ENCODE results near the gene MYOM3.
"Not testable (repeated sequence)": the region's sequence is repeated elsewhere in the genome, so short reads cannot be mapped to it uniquely, and the experiment has no call there.

Gene MYOM3

GRCh38 chr1:24020025-24020424, 91.9 kb downstream of the MYOM3 start:
- TF ChIP-seq CTCF (IDR thresholded peaks at IDR 0.05; ENCODE audit: insufficient read depth, missing control alignments), result no peak
- FAIRE-seq (no peak), DNase-seq (ENCODE audit: insufficient read length, low spot score) (no peak)

DNA sequence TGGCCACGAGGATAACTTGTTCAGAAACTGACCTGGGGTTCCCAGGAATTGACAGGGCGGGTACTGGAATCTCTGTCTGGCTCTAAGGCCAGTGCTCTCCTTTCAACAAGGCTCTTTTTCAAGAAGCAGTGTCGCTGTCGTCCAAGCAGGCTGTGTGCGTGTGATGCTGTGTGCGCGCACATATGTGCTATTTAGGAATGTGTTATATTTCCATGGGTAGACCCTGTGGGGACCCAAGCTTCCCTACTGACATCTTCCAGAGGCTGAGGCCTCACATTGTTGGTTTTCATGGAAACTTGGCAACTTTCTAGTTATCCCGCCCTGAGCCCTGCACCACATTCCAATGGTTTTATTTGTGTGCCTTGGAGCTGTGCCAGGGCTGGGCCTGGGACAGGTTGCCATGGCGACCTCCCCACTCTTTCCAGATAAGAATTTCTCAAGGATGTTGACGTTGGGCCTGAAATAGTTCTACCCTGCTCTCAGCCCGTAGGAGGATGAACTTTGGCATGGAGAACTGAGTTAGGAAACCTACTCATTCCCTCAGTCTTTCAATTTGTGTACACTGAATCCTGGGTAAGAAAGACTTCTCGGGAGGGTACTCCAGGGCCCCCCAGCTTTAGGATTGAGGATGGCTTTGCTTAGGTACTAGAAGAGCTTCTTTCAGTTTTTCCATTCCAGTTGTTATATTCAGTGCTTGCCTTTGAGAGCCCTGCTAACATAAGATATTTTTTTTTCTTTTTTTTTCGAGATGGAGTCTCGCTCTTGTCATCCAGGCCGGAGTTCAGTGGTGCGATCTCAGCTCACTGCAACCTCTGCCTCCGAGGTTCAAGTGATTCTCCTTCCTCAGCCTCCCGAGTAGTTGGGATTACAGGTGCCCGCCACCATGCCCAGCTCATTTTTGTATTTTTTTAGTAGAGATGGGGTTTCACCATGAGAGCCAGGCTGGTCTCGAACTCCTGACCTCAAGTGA, 93.0 kb downstream of the MYOM3 start:
- no peak for DNase-seq (ENCODE audit: insufficient read length, low spot score)

DNA sequence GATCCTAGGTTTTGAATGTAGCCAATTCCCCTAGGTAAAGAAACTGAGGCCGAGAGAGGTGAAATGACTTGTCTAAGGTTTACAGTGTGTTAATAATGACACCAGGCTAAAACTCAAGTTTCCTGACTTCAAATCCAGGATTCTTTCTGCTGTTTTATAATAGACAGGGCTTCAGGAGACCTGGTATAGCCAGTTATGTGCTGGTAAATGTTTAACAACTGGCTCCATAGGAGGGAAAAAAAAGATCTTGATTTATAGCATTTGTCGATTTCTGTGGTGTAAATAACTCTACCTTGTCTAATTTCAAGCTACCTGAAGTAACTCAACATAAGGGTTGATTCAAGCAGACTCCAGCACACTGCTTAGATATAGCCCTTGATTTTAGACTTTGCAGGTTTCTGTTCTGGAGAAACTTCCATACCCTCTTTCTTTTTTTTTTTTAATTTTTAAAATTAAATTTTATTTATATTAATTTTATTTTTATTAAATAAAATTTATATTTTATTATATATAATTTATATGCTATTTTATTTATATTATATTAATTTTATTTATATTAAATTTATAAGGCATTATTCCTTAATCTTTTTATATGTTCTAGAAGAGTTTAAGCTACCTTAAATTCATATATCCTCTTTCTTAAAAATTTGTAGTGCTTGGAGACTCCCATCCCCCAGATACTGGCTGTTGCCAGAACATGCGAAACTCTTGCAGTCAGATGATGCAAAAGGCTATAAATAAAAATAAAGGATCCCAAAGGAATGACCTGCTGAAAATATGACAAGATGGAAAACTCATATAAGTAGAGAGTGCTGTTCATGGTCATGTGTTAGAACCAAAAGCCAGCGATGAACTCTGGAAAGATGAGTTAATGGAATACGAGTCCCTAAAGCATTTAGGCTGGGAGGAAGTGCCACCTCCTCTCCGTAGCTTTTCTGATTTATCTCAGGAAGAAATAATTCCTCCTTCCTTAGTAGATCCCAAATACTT, 96.4 kb downstream of the MYOM3 start:
- TF ChIP-seq CTCF (IDR thresholded peaks at IDR 0.05; ENCODE audit: insufficient read depth, missing control alignments), result no peak
- no peak for DNase-seq (ENCODE audit: insufficient read length, low spot score)
- no peak for FAIRE-seq

More for the DNA sequence above, 93.0 kb downstream of the MYOM3 start:
- TF ChIP-seq CTCF (IDR thresholded peaks at IDR 0.05; ENCODE audit: insufficient read depth, missing control alignments), result no peak
- FAIRE-seq, result no peak

DNA sequence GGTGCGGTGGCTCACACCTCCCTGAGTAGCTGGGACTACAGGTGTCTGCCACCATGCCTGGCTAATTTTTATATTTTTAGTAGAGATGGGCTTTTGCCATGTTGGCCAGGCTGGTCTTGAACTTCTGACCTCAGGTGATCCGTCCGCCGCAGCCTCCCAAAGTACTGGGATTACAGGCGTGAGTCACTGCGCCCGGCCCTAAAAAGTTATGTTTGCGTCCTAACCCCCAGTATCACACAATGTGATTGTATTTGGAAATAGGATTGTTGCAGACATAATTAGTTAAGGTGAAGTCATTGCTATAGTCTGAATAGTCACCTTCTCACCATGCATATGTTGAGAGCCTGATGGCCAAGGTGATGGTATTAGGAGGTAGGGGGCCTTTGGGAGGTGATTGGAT, 99.1 kb downstream of the MYOM3 start:
- not testable (repeated sequence) for DNase-seq (ENCODE audit: insufficient read length, low spot score); FAIRE-seq

DNA sequence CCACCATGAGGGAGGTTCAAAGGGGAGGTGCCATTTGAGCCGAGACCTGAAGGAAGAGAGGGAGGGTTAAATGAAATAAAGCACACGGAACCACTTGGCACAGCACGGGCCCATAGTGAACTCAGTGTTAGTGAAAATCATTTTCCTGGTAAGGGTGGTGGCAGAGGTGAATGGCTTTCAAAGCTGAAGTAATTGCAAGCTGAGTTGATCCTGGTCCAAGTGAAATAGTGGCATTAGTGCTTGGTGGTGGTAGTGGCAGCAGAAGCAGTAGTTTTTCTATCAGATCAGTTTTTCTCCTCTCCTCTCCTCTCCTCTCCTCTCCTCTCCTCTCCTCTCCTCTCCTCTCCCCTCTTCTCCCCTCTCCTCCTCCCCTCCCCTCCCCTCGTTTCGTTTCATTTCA, 101.3 kb downstream of the MYOM3 start:
- TF ChIP-seq CTCF (IDR thresholded peaks at IDR 0.05; ENCODE audit: insufficient read depth, missing control alignments), result no peak
- DNase-seq (ENCODE audit: insufficient read length, low spot score) (no peak), FAIRE-seq (no peak)

DNA sequence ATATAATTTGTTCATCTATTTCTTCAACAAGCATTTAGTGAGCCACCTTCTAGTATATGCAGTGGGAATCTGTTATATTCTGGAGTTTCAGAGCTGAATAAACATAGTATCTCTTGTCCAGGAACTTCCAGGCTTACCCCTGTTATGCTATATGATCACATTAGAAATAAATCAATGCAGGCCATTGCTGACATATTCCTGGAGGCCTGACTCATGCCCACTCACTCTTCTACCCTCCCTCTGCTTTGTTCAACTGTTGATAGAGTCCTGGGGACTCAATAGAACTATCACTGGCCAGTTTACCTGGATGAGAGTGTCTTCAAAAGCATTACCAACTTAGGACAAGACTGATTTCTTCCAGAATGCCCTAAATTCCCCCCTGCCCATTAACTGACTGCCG, 102.5 kb downstream of the MYOM3 start:
- DNase-seq (ENCODE audit: insufficient read length, low spot score) (no peak), FAIRE-seq (no peak)

GRCh38 chr1:24008574-24009184, 103.3 kb downstream of the MYOM3 start:
- FAIRE-seq; DNase-seq (ENCODE audit: insufficient read length, low spot score): not testable (repeated sequence)

More for the DNA sequence above, 102.5 kb downstream of the MYOM3 start:
- no peak for TF ChIP-seq CTCF (IDR thresholded peaks at IDR 0.05; ENCODE audit: insufficient read depth, missing control alignments)
